Stimulated activated CD8-positive, alpha-beta memory T cell treated with anti-CD3 and anti-CD28 coated beads, Interleukin-7, amount 100 ng/mL, for 24 hours (primary cell): ENCODE measurements around the gene FBXL3.
"Not testable (repeated sequence)": the region's sequence is repeated elsewhere in the genome, so short reads cannot be mapped to it uniquely, and the experiment has no call there.

Experiments
- DNase-seq: peaks from one replicate; pipeline ENCODE4 v3.0.0-alpha.2; 2020; ENCODE audit warnings: low read depth

The FBXL3 gene

GRCh38 chr13:76983676-76984075 lies 43.3 kb downstream of the FBXL3 start:
- DNase-seq, result no peak

DNA sequence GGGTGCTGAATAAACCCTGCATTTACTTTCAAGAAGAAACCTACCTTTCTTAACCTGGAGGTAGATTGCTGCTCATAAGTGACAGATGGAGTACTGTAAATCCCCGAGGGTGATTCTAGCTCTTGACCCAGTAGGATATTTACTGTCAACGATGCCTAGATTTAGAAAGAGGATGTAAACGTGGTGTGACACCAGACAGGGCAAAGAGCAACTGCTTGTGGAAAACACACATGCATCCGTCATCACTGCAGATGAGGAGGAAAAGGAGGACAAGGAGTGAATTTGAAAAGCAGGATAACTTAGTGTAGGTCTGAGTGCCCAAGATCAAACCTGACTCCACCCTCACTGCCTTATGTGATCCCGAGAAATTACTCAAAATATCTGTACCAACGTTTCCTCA lies 44.9 kb downstream of the FBXL3 start:
- DNase-seq, result no peak

DNA sequence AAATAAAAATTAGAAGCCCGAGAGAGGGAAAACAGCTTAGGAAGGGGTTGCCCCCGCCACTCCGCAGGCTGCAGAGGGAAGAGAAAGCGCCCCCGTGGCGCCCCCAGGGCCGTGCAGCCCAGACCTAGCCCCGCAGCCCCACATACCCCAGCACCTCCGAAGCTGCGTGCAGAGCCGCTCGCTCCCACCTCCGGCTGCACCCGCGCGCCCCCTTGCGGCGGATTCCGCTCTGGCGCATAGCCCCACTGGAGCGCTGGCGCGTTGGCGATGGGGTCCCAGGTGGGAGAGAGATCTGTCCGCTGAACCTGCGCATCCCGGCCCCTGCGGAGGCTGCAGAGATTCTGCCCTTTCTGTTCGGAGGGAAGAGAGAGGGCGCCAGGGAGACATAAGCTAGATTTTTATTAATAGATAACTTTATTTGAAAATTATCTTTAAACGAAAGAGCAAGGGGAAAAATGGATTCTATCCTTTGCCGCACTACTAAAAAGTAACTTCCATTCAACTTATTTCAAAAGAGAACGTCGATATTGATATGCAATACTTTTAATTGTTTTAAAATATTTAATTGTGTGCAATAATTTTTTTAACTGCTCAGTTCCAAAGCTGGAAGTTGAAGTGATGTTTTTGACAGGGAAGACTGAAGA lies 46.8 kb downstream of the FBXL3 start:
- peak; percentile 83 for DNase-seq

GRCh38 chr13:76976929-76977328 lies 50.0 kb downstream of the FBXL3 start:
- DNase-seq, result no peak

DNA sequence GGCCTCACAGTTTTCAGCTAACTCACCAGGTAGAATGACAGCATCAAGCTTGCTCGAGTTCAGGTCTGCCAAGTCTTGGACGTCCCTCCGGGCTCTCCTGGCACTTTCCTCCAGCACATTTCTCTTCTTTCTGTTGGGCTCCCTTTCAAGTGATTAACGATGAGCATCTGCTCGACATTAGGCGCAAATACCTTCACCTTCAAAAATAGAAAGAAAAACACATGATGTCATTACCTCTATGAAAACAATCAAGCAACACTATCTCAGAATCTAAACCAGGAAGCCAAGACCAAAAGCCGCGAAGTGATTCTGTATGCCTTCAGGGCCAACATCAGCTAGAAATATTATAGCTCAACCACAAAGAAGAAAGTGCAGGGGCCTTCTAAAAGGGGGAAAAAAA lies 50.5 kb downstream of the FBXL3 start:
- DNase-seq, result no peak

DNA sequence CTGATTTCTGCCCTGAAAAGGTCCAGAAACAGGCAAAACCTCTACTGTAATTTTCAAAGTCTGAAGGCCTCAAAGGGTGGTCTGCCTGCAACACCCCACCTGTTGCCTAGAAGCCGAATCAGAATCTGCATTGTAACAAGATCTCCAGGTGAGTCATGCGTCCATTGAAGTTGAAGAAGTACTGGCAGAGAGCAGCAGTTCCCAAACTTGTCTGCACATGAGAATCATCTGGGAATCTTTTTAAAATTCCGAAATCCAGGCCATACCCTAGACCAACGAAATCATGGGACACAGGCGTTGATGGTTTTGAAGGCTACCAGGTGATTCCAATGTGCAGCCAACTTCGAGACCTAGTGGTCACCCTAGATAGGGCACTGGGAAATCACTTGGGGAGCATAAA lies 51.1 kb downstream of the FBXL3 start:
- DNase-seq, result no peak

GRCh38 chr13:76974618-76974975 lies 52.4 kb downstream of the FBXL3 start:
- no peak for DNase-seq

DNA sequence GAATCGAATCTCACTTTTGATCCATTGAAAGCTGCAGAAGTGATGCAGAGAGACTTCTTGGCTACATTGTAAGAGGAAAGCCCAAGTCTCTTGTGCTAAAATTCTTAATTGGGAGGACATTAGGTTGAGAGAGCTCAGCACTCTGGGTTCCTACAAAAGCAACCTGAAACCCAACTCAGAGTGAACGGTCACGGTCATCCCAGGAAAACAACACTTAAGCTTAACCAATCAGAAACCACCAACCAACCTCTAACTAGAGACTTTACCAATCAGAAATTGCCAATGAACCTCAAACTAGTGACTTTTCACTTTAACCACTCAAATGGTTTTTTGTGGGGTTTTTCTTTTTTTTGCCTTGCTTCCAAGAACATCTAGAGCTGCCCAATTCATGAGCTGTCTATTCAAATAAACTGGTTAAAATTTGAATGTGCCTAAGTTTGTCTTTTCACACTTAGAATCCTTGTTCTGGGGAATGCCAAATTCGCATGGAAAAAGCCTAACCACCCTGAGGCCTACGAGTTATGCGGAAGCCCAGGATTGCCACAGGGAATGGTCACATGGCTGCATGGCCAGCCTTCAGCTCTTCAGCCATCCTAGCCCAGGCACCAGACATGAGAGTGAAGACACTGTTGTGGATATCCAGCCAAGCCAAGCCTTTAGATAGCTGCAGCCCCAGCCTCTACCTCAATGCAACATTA lies 52.9 kb downstream of the FBXL3 start:
- no peak for DNase-seq

- DNase-seq, result no peak
These were observed 54.8 kb downstream of the FBXL3 start for GRCh38 chr13:76971851-76972829.

- DNase-seq, result no peak
These were observed 55.7 kb downstream of the FBXL3 start for GRCh38 chr13:76971215-76971614.

- no peak for DNase-seq
These were observed 57.2 kb downstream of the FBXL3 start for GRCh38 chr13:76969488-76970365.

DNA sequence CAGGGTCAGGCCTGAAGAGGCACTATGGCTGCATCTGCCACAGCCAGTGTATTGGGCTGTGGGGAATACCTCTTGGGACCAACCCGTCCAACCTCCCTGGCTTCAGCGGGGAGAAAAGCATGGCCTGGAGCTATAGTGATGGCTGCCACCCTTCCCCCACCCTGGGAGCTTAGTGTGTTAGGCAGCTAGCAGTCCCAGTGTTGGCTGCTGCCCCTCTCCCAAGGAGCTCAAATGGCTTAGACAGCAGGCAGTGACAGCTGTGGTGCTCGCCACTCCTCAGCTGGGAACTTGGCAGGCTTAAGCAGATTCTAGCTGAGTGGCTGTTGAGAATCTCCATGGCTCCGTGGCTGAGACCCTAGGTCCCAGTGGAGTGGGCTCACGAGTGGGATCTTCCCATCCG lies 58.9 kb downstream of the FBXL3 start:
- no peak for DNase-seq

DNA sequence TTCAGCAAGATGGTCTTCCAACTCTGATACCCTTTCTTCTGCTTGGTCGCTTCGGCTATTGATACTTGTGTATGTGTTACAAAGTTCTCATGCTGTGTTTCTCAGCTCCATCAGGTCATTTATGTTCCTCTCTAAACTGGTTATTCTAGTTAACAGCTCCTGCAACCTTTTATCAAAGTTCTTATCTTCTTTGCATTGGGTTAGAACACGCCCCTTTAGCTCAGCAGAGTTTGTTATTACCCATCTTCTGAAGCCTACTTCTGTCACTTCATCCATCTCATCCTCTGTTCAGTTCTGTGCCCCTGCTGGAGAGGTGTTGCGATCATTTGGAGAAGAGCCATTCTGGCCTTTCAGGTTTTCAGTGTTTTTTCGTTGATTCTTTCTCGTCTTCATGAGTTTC lies 59.9 kb downstream of the FBXL3 start:
- DNase-seq, result no peak

- no peak for DNase-seq
These were observed 61.1 kb downstream of the FBXL3 start for GRCh38 chr13:76965759-76966421.

DNA sequence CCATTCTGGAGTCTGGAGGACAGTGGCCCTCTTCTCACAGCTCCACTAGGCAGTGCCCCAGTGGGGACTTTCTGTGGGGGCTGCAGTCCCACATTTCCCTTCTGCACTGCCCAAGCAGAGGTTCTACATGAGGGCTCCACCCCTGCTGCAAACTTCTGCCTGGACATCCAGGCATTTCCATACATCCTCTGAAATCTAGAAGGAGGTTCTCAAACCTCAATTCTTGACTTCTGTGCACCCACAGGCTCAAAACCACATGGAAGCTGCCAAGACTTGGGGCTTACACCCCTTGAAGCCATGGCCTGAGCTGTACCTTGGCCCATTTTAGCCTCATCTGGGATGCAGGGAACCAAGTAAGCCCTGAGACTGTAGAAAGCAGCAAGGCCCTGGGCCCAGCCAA lies 67.2 kb downstream of the FBXL3 start:
- not testable (repeated sequence) for DNase-seq

DNA sequence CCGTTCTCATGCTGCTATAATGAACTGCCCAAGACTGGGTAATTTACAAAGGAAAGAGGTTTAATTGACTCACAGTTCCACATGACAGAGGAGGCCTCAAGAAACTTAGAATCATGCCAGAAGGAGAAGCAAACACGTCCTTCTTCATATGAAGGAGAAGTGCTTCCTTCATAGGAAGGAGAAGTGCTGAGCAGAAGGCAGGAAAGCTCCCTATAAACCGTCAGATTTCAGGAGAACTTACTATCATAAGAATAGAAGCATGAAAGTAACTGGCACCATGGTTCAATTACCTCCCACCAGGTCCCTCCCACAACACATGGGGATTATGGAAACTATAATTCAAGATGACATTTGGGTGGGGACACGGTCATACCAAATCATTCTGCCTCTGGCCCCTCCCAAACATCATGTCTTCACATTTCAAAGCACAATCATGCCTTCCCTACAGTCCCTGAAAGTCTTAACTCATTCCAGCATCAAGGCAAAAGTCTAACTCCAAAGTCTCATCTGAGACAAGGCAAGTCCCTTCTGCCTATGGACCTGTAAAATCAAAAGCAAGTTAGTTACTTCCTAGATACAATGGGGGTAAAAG lies 68.0 kb downstream of the FBXL3 start:
- no peak for DNase-seq

DNA sequence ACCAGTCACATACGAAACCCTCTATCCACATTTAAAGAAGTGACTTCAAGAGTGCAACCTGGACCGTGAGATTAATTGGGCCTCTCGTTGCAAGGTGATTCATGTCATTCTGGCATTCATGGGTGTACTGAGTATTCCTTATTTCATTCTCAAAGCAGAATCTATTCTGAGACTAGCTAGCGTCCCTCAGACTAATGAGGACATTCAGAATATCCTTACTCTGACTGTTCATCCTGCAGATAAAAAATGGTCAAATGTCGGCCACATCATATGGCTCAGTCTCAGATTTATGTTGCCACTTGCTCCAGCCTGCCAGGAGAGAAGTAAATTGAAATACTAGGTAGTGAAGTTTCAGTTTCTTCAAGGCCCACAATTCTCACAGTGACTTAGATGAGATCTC lies 71.3 kb downstream of the FBXL3 start:
- DNase-seq, result no peak
